Fibroblast of lung (primary cell): Measurements from ENCODE around the gene NEURL1B. TPM values are rescaled to one million over a fixed set of nuclear protein-coding genes. Genes with fewer than 3 reads are reported as not detected.

Source experiments
- DNase-seq, 2 donors: peaks; one replicate each; pipeline versions ENCODE4 v3.0.0 to v3.0.0-alpha.2; 2010; ENCODE audit warnings: low read depth in 2 of 2
- H2AFZ ChIP-seq: 2 replicates; pipeline ENCODE4 v1.5.1; 2012; ENCODE audit warnings: low read length, control low read depth, inconsistent platforms
- H3K27ac ChIP-seq: 2 replicates; pipeline ENCODE4 v1.5.1; 2011; ENCODE audit warnings: low read length, control low read depth; ENCODE audit not compliant: insufficient read depth
- H3K27me3 ChIP-seq: 2 replicates; pipeline ENCODE4 v1.5.1; 2011; ENCODE audit warnings: mild to moderate bottlenecking, low read length; ENCODE audit not compliant: control insufficient read depth, insufficient read depth
- H3K36me3 ChIP-seq: 2 replicates; pipeline ENCODE4 v1.5.1; 2011; ENCODE audit warnings: low read length; ENCODE audit not compliant: control insufficient read depth, insufficient read depth
- H3K4me1 ChIP-seq: 2 replicates; pipeline ENCODE4 v1.5.1; 2011; ENCODE audit warnings: low read length; ENCODE audit not compliant: control insufficient read depth, insufficient read depth; ENCODE audit errors: extremely low read depth
- H3K4me2 ChIP-seq: 2 replicates; pipeline ENCODE4 v1.5.1; 2011; ENCODE audit warnings: low read length, control low read depth; ENCODE audit not compliant: insufficient read depth; ENCODE audit errors: extremely low read depth
- H3K4me3 ChIP-seq, 4 experiments: fragments of 200-600 bp in 1 of 4; sonication (generic) in 1 of 4; replicated peaks in 1 of 4; 2 replicates each; pipeline ENCODE4 v1.5.1; 2011 to 2016; ENCODE audit warnings: low read length in 4 of 4, low read depth in 3 of 4, mild to moderate bottlenecking in 3 of 4, control low read depth in 2 of 4, inconsistent platforms in 1 of 4, mixed read lengths in 1 of 4; ENCODE audit not compliant: insufficient read depth in 1 of 4; ENCODE audit errors: control extremely low read depth in 1 of 4
- H3K79me2 ChIP-seq: 2 replicates; pipeline ENCODE4 v1.5.1; 2012; ENCODE audit warnings: mild to moderate bottlenecking, low read length, inconsistent platforms; ENCODE audit not compliant: control insufficient read depth, insufficient read depth
- H3K9ac ChIP-seq: 2 replicates; pipeline ENCODE4 v1.5.1; 2011; ENCODE audit warnings: mild to moderate bottlenecking, low read length, control low read depth; ENCODE audit not compliant: insufficient read depth
- H3K9me3 ChIP-seq: 2 replicates; pipeline ENCODE4 v1.5.1; 2012; ENCODE audit warnings: low read depth, low read length; ENCODE audit not compliant: control insufficient read depth, insufficient read depth
- H4K20me1 ChIP-seq: 2 replicates; pipeline ENCODE4 v1.5.1; 2011; ENCODE audit warnings: low read length; ENCODE audit not compliant: control insufficient read depth, insufficient read depth; ENCODE audit errors: extremely low read depth
- EZH2 ChIP-seq: IDR thresholded peaks from 2 replicates; pipeline ENCODE4 v1.5.1; 2012; ENCODE audit warnings: low read length, control low read depth, mild to moderate bottlenecking; ENCODE audit errors: missing control alignments
- polyA plus RNA-seq, 2 donors: library from polyadenylated mRNA; depleted of rRNA in 1 of 2; stranded (reverse) in 1 of 2; unstranded in 1 of 2; fragments of >200 nt; gene quantifications; 2 replicates each; pipeline ENCODE4 v1.2.1, GENCODE V29; 2011 to 2012; ENCODE audit warnings: missing spikeins in 1 of 2
- total RNA-seq: library from RNA; depleted of rRNA; stranded (reverse); fragments of >200 nt; gene quantifications from 2 replicates; pipeline ENCODE4 v1.2.1, GENCODE V29; 2014
- TF ChIP-seq, protein P1 (sequence below), 2 donors: IDR thresholded peaks in 1 of 2; conservative IDR thresholded peaks in 1 of 2; 1 replicate in 1 of 2; 2 replicates in 1 of 2; pipeline ENCODE4 v1.5.1; 2011 to 2012; ENCODE audit warnings: low read length in 2 of 2, control low read depth in 1 of 2, inconsistent platforms in 1 of 2, low read depth in 1 of 2, mild to moderate bottlenecking in 1 of 2

Gene NEURL1B
- total and polyA plus RNA-seq, 2 donors (not counting 1 experiment from before 2014, with no cell fraction given) = 5.0 to 6.1 TPM

GRCh38 chr5:172705576-172706084 is 64.6 kb downstream of the NEURL1B start:
- peaks cover 5% of the 10 kb centered on the region for H3K4me1 ChIP-seq
- H3K4me3 ChIP-seq = no peak overlapping the region
- H3K9me3 ChIP-seq = no peaks in the 10 kb centered on the region
- no peaks in the 10 kb centered on the region for H3K36me3 ChIP-seq
- peaks cover 4% of the 10 kb centered on the region for H3K27me3 ChIP-seq
- no peak overlapping the region for H3K9ac ChIP-seq
- H3K79me2 ChIP-seq = no peaks in the 10 kb centered on the region
- H3K4me2 ChIP-seq = no peak overlapping the region
- peak in 1 of 2 donors; percentile 20 for DNase-seq
- H3K27ac ChIP-seq = no peak overlapping the region
- no peak overlapping the region for H2AFZ ChIP-seq
- H4K20me1 ChIP-seq = no peaks in the 10 kb centered on the region
- TF ChIP-seq, protein P1, sequence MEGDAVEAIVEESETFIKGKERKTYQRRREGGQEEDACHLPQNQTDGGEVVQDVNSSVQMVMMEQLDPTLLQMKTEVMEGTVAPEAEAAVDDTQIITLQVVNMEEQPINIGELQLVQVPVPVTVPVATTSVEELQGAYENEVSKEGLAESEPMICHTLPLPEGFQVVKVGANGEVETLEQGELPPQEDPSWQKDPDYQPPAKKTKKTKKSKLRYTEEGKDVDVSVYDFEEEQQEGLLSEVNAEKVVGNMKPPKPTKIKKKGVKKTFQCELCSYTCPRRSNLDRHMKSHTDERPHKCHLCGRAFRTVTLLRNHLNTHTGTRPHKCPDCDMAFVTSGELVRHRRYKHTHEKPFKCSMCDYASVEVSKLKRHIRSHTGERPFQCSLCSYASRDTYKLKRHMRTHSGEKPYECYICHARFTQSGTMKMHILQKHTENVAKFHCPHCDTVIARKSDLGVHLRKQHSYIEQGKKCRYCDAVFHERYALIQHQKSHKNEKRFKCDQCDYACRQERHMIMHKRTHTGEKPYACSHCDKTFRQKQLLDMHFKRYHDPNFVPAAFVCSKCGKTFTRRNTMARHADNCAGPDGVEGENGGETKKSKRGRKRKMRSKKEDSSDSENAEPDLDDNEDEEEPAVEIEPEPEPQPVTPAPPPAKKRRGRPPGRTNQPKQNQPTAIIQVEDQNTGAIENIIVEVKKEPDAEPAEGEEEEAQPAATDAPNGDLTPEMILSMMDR (conservative IDR thresholded peaks at IDR 0.05 in 1 of 2, IDR thresholded peaks at IDR 0.05 in 1 of 2; ENCODE audit: low read depth in 1 of 2, low read length in 2 of 2) = no peak

- Histone ChIP-seq H3K79me2 (no peaks in the 10 kb centered on the region), H3K27me3 (peaks cover 2% of the 10 kb centered on the region), H3K4me2 (no peak overlapping the region), H2AFZ (no peak overlapping the region), H4K20me1 (no peaks in the 10 kb centered on the region), H3K9me3 (no peaks in the 10 kb centered on the region), H3K4me3 (no peak overlapping the region), H3K27ac (no peak overlapping the region), H3K36me3 (no peaks in the 10 kb centered on the region), H3K9ac (no peak overlapping the region), H3K4me1 (peaks cover 5% of the 10 kb centered on the region)
- TF ChIP-seq, protein P1 (conservative IDR thresholded peaks at IDR 0.05 in 1 of 2, IDR thresholded peaks at IDR 0.05 in 1 of 2; ENCODE audit: low read depth in 1 of 2, low read length in 2 of 2) = no peak
- TF ChIP-seq EZH2 = no peak
- no peak for DNase-seq
These were observed 65.7 kb downstream of the NEURL1B start for GRCh38 chr5:172706796-172707195.

DNA sequence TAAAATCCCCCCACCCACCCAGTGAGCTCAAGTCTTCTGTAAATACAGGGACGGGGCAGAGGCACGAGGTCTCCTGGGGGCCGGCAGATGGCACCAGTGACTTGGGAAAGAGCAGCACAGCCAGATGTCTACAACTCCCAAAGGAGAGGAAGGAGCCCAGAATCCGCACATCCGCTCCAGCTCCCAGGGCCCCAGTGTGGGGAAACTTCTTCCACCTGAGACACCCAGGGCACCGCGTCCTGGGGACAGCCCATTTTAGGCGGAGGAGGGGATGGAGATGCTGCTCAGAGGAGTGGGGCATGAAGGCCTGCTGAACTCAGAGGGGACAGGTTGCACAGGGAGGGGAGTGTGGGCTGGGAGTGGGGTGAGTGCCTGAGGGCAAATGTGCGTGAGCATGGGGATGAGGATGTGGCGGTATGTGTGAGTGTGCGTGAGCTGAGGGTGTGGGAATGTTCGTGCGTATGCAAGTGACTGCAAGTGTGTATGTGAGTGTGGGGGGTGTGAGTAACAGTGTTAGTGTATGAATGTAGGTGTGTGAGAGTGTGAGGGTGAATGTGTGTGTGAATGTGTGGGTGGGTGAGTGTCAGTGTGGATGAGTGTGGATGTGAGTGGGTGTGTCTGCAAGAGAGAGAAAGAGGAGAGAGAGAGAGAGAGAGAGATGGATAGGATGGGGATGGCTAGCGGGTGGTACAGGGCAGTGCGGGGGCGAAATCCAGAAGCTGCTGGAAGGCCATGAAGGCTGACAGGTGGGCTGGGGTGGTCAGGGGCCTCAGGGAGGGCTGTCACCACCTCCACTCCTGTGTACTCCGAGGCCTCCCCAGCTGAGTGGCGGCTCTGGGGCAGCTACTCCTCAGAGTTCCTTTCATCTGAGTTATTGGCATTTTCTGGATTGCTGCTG is 66.5 kb downstream of the NEURL1B start:
- DNase-seq = peak; percentile 66 to 75
- TF ChIP-seq, protein P1 (conservative IDR thresholded peaks at IDR 0.05 in 1 of 2, IDR thresholded peaks at IDR 0.05 in 1 of 2; ENCODE audit: low read depth in 1 of 2, low read length in 2 of 2) = peak; percentile 50 to 64
- no peak for TF ChIP-seq EZH2
- H3K4me3 ChIP-seq = no peak overlapping the region
- no peaks in the 10 kb centered on the region for H3K9me3 ChIP-seq
- no peaks in the 10 kb centered on the region for H3K79me2 ChIP-seq
- H3K4me2 ChIP-seq = no peak overlapping the region
- no peak overlapping the region for H3K27ac ChIP-seq
- H2AFZ ChIP-seq = peak overlapping the region; percentile 62
- H3K9ac ChIP-seq = no peak overlapping the region
- no peaks in the 10 kb centered on the region for H4K20me1 ChIP-seq
- H3K36me3 ChIP-seq = no peaks in the 10 kb centered on the region
- H3K27me3 ChIP-seq = peaks cover 2% of the 10 kb centered on the region
- peaks cover 5% of the 10 kb centered on the region for H3K4me1 ChIP-seq
